Measurements from ENCODE around the gene SV2C. TPM values are rescaled to one million over a fixed set of nuclear protein-coding genes. Genes with fewer than 3 reads are reported as not detected.

The SV2C gene
- total and polyA plus RNA-seq, 2 donors (not counting 1 experiment from before 2014, with no cell fraction given), result not detected

DNA sequence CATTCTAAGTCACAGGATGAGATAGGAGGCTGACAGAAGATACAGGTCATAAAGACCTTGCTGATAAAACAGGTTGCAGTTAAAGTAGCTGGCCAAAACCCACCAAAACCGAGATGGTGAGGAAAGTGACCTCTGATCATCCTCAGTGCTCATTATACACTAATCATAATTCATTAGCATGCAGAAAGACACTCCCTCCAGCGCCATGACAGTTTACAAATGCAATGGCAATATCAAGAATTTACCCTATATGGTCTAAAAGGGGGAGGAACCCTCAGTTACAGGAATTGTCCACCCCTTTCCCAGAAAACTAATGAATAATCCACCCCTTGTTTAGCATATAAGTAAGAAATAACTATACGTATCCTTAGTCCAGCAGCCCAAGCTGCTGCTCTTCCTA lies 256.7 kb downstream of the SV2C start:
- no peak for TF ChIP-seq EZH2 (IDR thresholded peaks at IDR 0.05; ENCODE audit: borderline replicate concordance, insufficient read depth, low read depth, low read length, poor library complexity, severe bottlenecking)
- TF ChIP-seq, protein P1, sequence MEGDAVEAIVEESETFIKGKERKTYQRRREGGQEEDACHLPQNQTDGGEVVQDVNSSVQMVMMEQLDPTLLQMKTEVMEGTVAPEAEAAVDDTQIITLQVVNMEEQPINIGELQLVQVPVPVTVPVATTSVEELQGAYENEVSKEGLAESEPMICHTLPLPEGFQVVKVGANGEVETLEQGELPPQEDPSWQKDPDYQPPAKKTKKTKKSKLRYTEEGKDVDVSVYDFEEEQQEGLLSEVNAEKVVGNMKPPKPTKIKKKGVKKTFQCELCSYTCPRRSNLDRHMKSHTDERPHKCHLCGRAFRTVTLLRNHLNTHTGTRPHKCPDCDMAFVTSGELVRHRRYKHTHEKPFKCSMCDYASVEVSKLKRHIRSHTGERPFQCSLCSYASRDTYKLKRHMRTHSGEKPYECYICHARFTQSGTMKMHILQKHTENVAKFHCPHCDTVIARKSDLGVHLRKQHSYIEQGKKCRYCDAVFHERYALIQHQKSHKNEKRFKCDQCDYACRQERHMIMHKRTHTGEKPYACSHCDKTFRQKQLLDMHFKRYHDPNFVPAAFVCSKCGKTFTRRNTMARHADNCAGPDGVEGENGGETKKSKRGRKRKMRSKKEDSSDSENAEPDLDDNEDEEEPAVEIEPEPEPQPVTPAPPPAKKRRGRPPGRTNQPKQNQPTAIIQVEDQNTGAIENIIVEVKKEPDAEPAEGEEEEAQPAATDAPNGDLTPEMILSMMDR (IDR thresholded peaks at IDR 0.05), result no peak
- intact Hi-C loops (cut with micrococcal nuclease), result loop anchor here (5.0 to 10.0 kb wide), 2 partner anchors 62 to 205 kb away; partner anchors contain the start of gene IQGAP2
- WGBS (ENCODE audit: insufficient coverage), result no CpG with 5 or more reads among the region's 3 CpGs
- CTCF ChIA-PET, result interaction anchor here (0.7 kb wide), 1 partner anchor 11 kb away, joined by 3 read pairs; no protein-coding TSS in a partner anchor
- Histone ChIP-seq H3K4me2 (replicated peaks; ENCODE audit: low read depth, low read length, poor library complexity, severe bottlenecking) (no peak overlapping the region), H3K4me1 (ENCODE audit: control insufficient read depth in 2 of 2, insufficient read depth in 2 of 2, low read length in 2 of 2) (peaks cover 4 to 11% of the 10 kb centered on the region in 2 donors), H3K79me2 (ENCODE audit: control insufficient read depth, insufficient read depth, low read length) (no peaks in the 10 kb centered on the region), H2AFZ (ENCODE audit: insufficient read depth, low read depth, low read length, poor library complexity, severe bottlenecking) (no peak overlapping the region), H3K4me3 (ENCODE audit: control extremely low read depth in 1 of 5, extremely low read depth in 1 of 5, insufficient read depth in 1 of 5, low read depth in 2 of 5, low read length in 4 of 5) (no peak overlapping the region), H3K27ac (ENCODE audit: low read length in 2 of 2) (no peak overlapping the region), H3K27me3 (replicated peaks in 1 of 4; ENCODE audit: control extremely low read depth in 1 of 4, control insufficient read depth in 3 of 4, insufficient read depth in 4 of 4, low read length in 3 of 4) (no peaks in the 10 kb centered on the region), H4K20me1 (ENCODE audit: control insufficient read depth, insufficient read depth, low read length, poor library complexity, severe bottlenecking) (no peaks in the 10 kb centered on the region), H3K9me3 (ENCODE audit: control extremely low read depth in 1 of 3, control insufficient read depth in 2 of 3, insufficient read depth in 1 of 3, low read length in 2 of 3) (peaks cover 0 to 3% (median 0%) of the 10 kb centered on the region in 3 donors), H3K9ac (ENCODE audit: low read length) (no peak overlapping the region), H3K36me3 (replicated peaks in 1 of 2; ENCODE audit: control extremely low read depth in 1 of 2, control insufficient read depth in 1 of 2, extremely low read depth in 1 of 2, insufficient read depth in 2 of 2, low read length in 1 of 2) (no peaks in the 10 kb centered on the region)
- DNase-seq (no peak), ATAC-seq (ENCODE audit: low read depth) (no peak)
- Mint-ChIP-seq H3K27ac (no peak overlapping the region), H3K27me3 (peaks cover 5% of the 10 kb centered on the region), H3K4me3 (no peak overlapping the region), H3K9me3 (ENCODE audit: insufficient read depth) (no peaks in the 10 kb centered on the region), H3K4me1 (peaks cover 6% of the 10 kb centered on the region)
- POLR2A ChIA-PET, result no interaction called here

DNA sequence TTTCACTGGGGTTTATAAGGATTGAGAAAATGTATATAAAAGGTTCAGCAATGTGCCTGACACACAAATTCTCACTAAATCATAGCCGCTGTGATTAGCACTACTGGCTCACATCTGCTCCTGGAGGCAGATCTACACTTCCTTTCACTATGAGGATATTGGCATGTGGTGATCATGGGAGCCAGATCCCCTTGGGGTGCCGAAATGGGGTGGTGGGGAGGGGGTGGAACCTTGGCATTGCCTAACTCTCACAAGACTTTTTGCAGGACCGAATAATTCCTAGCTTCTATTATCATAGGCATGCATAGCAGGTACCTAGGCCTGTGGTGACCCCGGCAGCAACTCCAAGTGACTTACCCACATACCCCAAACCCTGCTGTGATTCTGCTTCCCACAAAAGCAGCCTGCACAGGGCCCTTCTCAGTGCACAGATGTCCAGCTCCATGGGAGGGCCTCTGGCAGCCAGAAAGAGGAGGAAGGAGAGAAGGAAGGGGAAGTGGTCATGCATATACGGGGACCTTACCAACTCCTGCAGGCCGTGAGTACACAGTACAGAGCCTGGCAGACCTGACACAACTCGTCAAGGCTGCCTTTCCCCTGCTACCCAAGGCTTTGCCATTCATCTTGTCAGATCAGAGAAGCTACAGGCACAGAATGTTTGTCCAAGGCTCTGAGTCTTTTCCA lies 258.6 kb downstream of the SV2C start:
- TF ChIP-seq, protein P1 (IDR thresholded peaks at IDR 0.05), result no peak
- TF ChIP-seq EZH2 (IDR thresholded peaks at IDR 0.05; ENCODE audit: borderline replicate concordance, insufficient read depth, low read depth, low read length, poor library complexity, severe bottlenecking), result no peak
- Histone ChIP-seq H3K27me3 (replicated peaks in 1 of 4; ENCODE audit: control extremely low read depth in 1 of 4, control insufficient read depth in 3 of 4, insufficient read depth in 4 of 4, low read length in 3 of 4) (no peaks in the 10 kb centered on the region), H4K20me1 (ENCODE audit: control insufficient read depth, insufficient read depth, low read length, poor library complexity, severe bottlenecking) (no peaks in the 10 kb centered on the region), H3K9ac (ENCODE audit: low read length) (no peak overlapping the region), H3K9me3 (ENCODE audit: control extremely low read depth in 1 of 3, control insufficient read depth in 2 of 3, insufficient read depth in 1 of 3, low read length in 2 of 3) (no peaks in the 10 kb centered on the region), H2AFZ (ENCODE audit: insufficient read depth, low read depth, low read length, poor library complexity, severe bottlenecking) (no peak overlapping the region), H3K27ac (ENCODE audit: low read length in 2 of 2) (no peak overlapping the region), H3K36me3 (replicated peaks in 1 of 2; ENCODE audit: control extremely low read depth in 1 of 2, control insufficient read depth in 1 of 2, extremely low read depth in 1 of 2, insufficient read depth in 2 of 2, low read length in 1 of 2) (no peaks in the 10 kb centered on the region), H3K4me2 (replicated peaks; ENCODE audit: low read depth, low read length, poor library complexity, severe bottlenecking) (no peak overlapping the region), H3K79me2 (ENCODE audit: control insufficient read depth, insufficient read depth, low read length) (no peaks in the 10 kb centered on the region), H3K4me1 (ENCODE audit: control insufficient read depth in 2 of 2, insufficient read depth in 2 of 2, low read length in 2 of 2) (peaks cover 4 to 11% of the 10 kb centered on the region in 2 donors), H3K4me3 (ENCODE audit: control extremely low read depth in 1 of 5, extremely low read depth in 1 of 5, insufficient read depth in 1 of 5, low read depth in 2 of 5, low read length in 4 of 5) (no peak overlapping the region)
- DNase-seq (no peak), ATAC-seq (ENCODE audit: low read depth) (no peak)
- CTCF ChIA-PET, result interaction anchor here (0.5 kb wide), 1 partner anchor 1547 kb away, joined by 3 read pairs; no protein-coding TSS in a partner anchor
- intact Hi-C loops (cut with micrococcal nuclease), result no loop called here
- no peaks in the 10 kb centered on the region for H3K9me3 Mint-ChIP-seq (ENCODE audit: insufficient read depth)
- peaks cover 6% of the 10 kb centered on the region for H3K4me1 Mint-ChIP-seq
- POLR2A ChIA-PET, result no interaction called here
- H3K27me3 Mint-ChIP-seq, result peaks cover 5% of the 10 kb centered on the region
- no peak overlapping the region for H3K4me3 Mint-ChIP-seq
- 15% methylated on average over 5 of the region's 7 CpGs for WGBS (ENCODE audit: insufficient coverage)
- no peak overlapping the region for H3K27ac Mint-ChIP-seq
